ENCODE data around the gene UNC5B. TPM values are rescaled to one million over a fixed set of nuclear protein-coding genes. Genes with fewer than 3 reads are reported as not detected.

UNC5B gene
- total and polyA plus RNA-seq, 2 donors from 2014 or later = 5.5 to 22.6 TPM

- Histone ChIP-seq H3K4me1 (ENCODE audit: control insufficient read depth in 2 of 3, insufficient read depth in 2 of 3, low read depth in 1 of 3, low read length in 3 of 3) (no peaks in the 10 kb centered on the region), H3K9ac (ENCODE audit: low read length in 3 of 3) (no peak overlapping the region), H3K4me3 (ENCODE audit: low read length in 3 of 3) (no peak overlapping the region), H3K27me3 (ENCODE audit: control insufficient read depth, insufficient read depth, low read length) (no peaks in the 10 kb centered on the region), H3K9me3 (ENCODE audit: control insufficient read depth in 2 of 3, insufficient read depth in 1 of 3, low read length in 3 of 3) (no peaks in the 10 kb centered on the region), H3K27ac (ENCODE audit: low read depth in 2 of 2, low read length in 2 of 2) (no peak overlapping the region), H3K36me3 (ENCODE audit: control insufficient read depth in 2 of 3, insufficient read depth in 3 of 3, low read length in 3 of 3) (no peaks in the 10 kb centered on the region)
- no peak for DNase-seq
- intact Hi-C loops (cut with DNase I) = no loop called here
- FAIRE-seq = no peak
- TF ChIP-seq CTCF (IDR thresholded peaks at IDR 0.05; ENCODE audit: borderline replicate concordance, extremely low read depth, insufficient read depth) = no peak
Observed at GRCh38 chr10:71185209-71185608, 27.2 kb upstream of the UNC5B start.

- H3K9ac ChIP-seq (ENCODE audit: low read length in 3 of 3) = no peak overlapping the region
- H3K9me3 ChIP-seq (ENCODE audit: control insufficient read depth in 2 of 3, insufficient read depth in 1 of 3, low read length in 3 of 3) = no peaks in the 10 kb centered on the region
- H3K36me3 ChIP-seq (ENCODE audit: control insufficient read depth in 2 of 3, insufficient read depth in 3 of 3, low read length in 3 of 3) = no peaks in the 10 kb centered on the region
- no peak for TF ChIP-seq CTCF (IDR thresholded peaks at IDR 0.05; ENCODE audit: borderline replicate concordance, extremely low read depth, insufficient read depth)
- no peak overlapping the region for H3K27ac ChIP-seq (ENCODE audit: low read depth in 2 of 2, low read length in 2 of 2)
- intact Hi-C loops (cut with DNase I) = no loop called here
- H3K27me3 ChIP-seq (ENCODE audit: control insufficient read depth, insufficient read depth, low read length) = no peaks in the 10 kb centered on the region
- H3K4me3 ChIP-seq (ENCODE audit: low read length in 3 of 3) = no peak overlapping the region
- DNase-seq (no peak), FAIRE-seq (no peak)
- H3K4me1 ChIP-seq (ENCODE audit: control insufficient read depth in 2 of 3, insufficient read depth in 2 of 3, low read depth in 1 of 3, low read length in 3 of 3) = peaks cover 0 to 2% (median 0%) of the 10 kb centered on the region in 3 donors
Observed at GRCh38 chr10:71187197-71187596, 25.2 kb upstream of the UNC5B start.

- no peak for DNase-seq
- H3K27me3 ChIP-seq (ENCODE audit: control insufficient read depth, insufficient read depth, low read length) = no peaks in the 10 kb centered on the region
- H3K9ac ChIP-seq (ENCODE audit: low read length in 3 of 3) = no peak overlapping the region
- H3K27ac ChIP-seq (ENCODE audit: low read depth in 2 of 2, low read length in 2 of 2) = no peak overlapping the region
- peaks cover 0 to 2% (median 0%) of the 10 kb centered on the region in 3 donors for H3K4me1 ChIP-seq (ENCODE audit: control insufficient read depth in 2 of 3, insufficient read depth in 2 of 3, low read depth in 1 of 3, low read length in 3 of 3)
- intact Hi-C loops (cut with DNase I) = no loop called here
- H3K36me3 ChIP-seq (ENCODE audit: control insufficient read depth in 2 of 3, insufficient read depth in 3 of 3, low read length in 3 of 3) = no peaks in the 10 kb centered on the region
- no peak for FAIRE-seq
- no peak overlapping the region for H3K4me3 ChIP-seq (ENCODE audit: low read length in 3 of 3)
- H3K9me3 ChIP-seq (ENCODE audit: control insufficient read depth in 2 of 3, insufficient read depth in 1 of 3, low read length in 3 of 3) = no peaks in the 10 kb centered on the region
- no peak for TF ChIP-seq CTCF (IDR thresholded peaks at IDR 0.05; ENCODE audit: borderline replicate concordance, extremely low read depth, insufficient read depth)
Observed at GRCh38 chr10:71187600-71187999, 24.8 kb upstream of the UNC5B start.

GRCh38 chr10:71188201-71188600 lies 24.2 kb upstream of the UNC5B start:
- no peak overlapping the region for H3K9ac ChIP-seq (ENCODE audit: low read length in 3 of 3)
- no peaks in the 10 kb centered on the region for H3K27me3 ChIP-seq (ENCODE audit: control insufficient read depth, insufficient read depth, low read length)
- no peak for TF ChIP-seq CTCF (IDR thresholded peaks at IDR 0.05; ENCODE audit: borderline replicate concordance, extremely low read depth, insufficient read depth)
- no peaks in the 10 kb centered on the region for H3K36me3 ChIP-seq (ENCODE audit: control insufficient read depth in 2 of 3, insufficient read depth in 3 of 3, low read length in 3 of 3)
- no peak overlapping the region for H3K27ac ChIP-seq (ENCODE audit: low read depth in 2 of 2, low read length in 2 of 2)
- H3K4me3 ChIP-seq (ENCODE audit: low read length in 3 of 3) = no peak overlapping the region
- intact Hi-C loops (cut with DNase I) = no loop called here
- peaks cover 0 to 2% (median 0%) of the 10 kb centered on the region in 3 donors for H3K4me1 ChIP-seq (ENCODE audit: control insufficient read depth in 2 of 3, insufficient read depth in 2 of 3, low read depth in 1 of 3, low read length in 3 of 3)
- DNase-seq = no peak
- FAIRE-seq = no peak
- H3K9me3 ChIP-seq (ENCODE audit: control insufficient read depth in 2 of 3, insufficient read depth in 1 of 3, low read length in 3 of 3) = no peaks in the 10 kb centered on the region

Measured in kidney (tissue), 14 donors.